ENCODE measurements around the gene APOC4. TPM values are rescaled to one million over a fixed set of nuclear protein-coding genes. Genes with fewer than 3 reads are reported as not detected.

Gene APOC4
- total RNA-seq, 4 donors from 2014 or later, result not detected

DNA sequence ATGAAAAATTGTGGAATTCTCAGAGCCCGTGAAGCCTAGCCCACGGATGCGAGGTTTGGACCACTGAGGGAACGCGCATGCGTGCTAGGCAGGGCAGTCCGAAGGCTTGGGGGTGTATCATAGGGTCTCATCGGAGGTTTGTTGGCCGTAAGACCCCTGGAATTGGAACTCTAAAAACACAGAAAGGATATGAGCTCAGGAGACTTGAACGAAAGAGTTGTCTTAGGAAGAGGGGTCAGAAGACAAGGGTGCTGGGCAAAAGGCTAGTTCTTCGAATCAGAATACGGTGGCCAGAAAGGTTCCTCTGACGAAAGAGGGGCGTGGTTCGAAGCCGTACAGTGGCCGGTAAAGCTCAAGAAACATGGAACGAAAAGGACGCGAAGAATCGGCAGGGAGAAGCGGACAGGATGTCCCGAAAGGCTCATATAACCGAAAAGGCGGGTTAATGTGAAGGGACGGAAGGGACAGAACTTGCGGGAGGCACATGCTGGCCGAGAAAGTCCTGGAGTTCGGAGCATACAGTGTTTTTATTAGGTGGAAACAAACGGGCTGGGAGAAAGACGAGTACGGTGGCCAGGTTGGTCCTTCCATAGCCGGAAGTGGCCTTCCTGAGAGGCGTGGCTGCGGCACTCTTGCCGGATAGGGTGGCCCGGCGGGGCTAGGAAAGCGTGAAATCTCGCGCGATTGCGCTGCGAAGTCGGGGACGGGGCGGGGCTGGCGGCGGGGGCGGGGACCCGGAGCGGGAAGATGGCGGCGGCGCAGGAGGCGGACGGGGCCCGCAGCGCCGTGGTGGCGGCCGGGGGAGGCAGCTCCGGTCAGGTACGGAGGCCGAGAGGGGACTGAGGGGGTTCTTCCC lies 12.8 kb downstream of the APOC4 start, which contains the start of gene CLPTM1:
Gene CLPTM1, plus strand, starts transcription at position 732 of the 856 bp plus-strand sequence. Its CDS starts 16 bp downstream, at position 748.
- TF ChIP-seq CTCF (IDR thresholded peaks at IDR 0.05 in 4 of 5, conservative IDR thresholded peaks at IDR 0.05 in 1 of 5), result peak in 2 of 5 experiments; percentile 56 to 69
- peak; percentile 59 to 63 for TF ChIP-seq POLR2A (IDR thresholded peaks at IDR 0.05)
- Histone ChIP-seq H3K36me3 (peaks cover 0 to 5% of the 10 kb centered on the region in 2 donors), H3K27ac (peak within 1 kb of the TSS; percentile 89 to 95 (median 92)), H3K4me1 (peaks cover 44 to 45% of the 10 kb centered on the region in 2 donors), H3K4me3 (peak within 1 kb of the TSS; percentile 93 to 99 (median 96)), H3K9me3 (no peaks in the 10 kb centered on the region), H3K27me3 (no peaks in the 10 kb centered on the region)
- ATAC-seq, result peak; percentile 90 to 95
- intact Hi-C loops (cut with DNase I; ENCODE audit: low total_unique reads), result loop anchor here (2.0 to 10.0 kb wide), 5 partner anchors 46 to 210 kb away; partner anchors contain the start of genes BCL3, CLASRP, NECTIN2 and RELB
- peak; percentile 95 to 96 for DNase-seq
- in situ Hi-C loops (cut with MboI; ENCODE audit: low sequenced_read_pairs in 4 of 4), result loop anchor here in 3 of 4 donors (5.0 to 10.0 kb wide), 3 partner anchors 48 to 60 kb away; partner anchors contain the start of genes APOE (in 2 of the 3) and TOMM40 (in 1 of the 3)

- peak overlapping the region; percentile 93 to 99 (median 96) for H3K4me3 ChIP-seq
- H3K27ac ChIP-seq, result peak overlapping the region; percentile 89 to 95 (median 92)
- no peaks in the 10 kb centered on the region for H3K36me3 ChIP-seq
- intact Hi-C loops (cut with DNase I; ENCODE audit: low total_unique reads), result loop anchor here (2.0 to 10.0 kb wide), 5 partner anchors 45 to 211 kb away; partner anchors contain the start of genes BCL3, CLASRP, NECTIN2 and RELB
- in situ Hi-C loops (cut with MboI; ENCODE audit: low sequenced_read_pairs in 4 of 4), result loop anchor here in 2 of 4 donors (10.0 kb wide), 2 partner anchors 51 to 61 kb away; partner anchors contain the start of genes APOE (in 1 of the 2) and TOMM40 (in 1 of the 2)
- H3K9me3 ChIP-seq, result no peaks in the 10 kb centered on the region
- no peak for DNase-seq
- H3K4me1 ChIP-seq, result peaks cover 44 to 51% of the 10 kb centered on the region in 2 donors
- ATAC-seq, result peak in 1 of 2 donors; percentile 8
- TF ChIP-seq CTCF (IDR thresholded peaks at IDR 0.05 in 4 of 5, conservative IDR thresholded peaks at IDR 0.05 in 1 of 5) (no peak), POLR2A (IDR thresholded peaks at IDR 0.05) (no peak)
- H3K27me3 ChIP-seq, result no peaks in the 10 kb centered on the region
Observed at GRCh38 chr19:44955505-44956439, 13.7 kb downstream of the APOC4 start.

GRCh38 chr19:44957526-44957925 lies 15.5 kb downstream of the APOC4 start:
- no peak for TF ChIP-seq POLR2A (IDR thresholded peaks at IDR 0.05)
- TF ChIP-seq CTCF (IDR thresholded peaks at IDR 0.05 in 4 of 5, conservative IDR thresholded peaks at IDR 0.05 in 1 of 5), result no peak
- ATAC-seq (no peak), DNase-seq (no peak)
- Histone ChIP-seq H3K27me3 (no peaks in the 10 kb centered on the region), H3K27ac (no peak overlapping the region), H3K4me1 (peaks cover 40 to 50% of the 10 kb centered on the region in 2 donors), H3K36me3 (peaks cover 0 to 2% of the 10 kb centered on the region in 2 donors), H3K4me3 (no peak overlapping the region), H3K9me3 (no peaks in the 10 kb centered on the region)
- intact Hi-C loops (cut with DNase I; ENCODE audit: low total_unique reads) (loop anchor here (5.0 to 10.0 kb wide), 3 partner anchors 65 to 213 kb away; partner anchors contain the start of genes BCL3, NECTIN2 and TOMM40), in situ Hi-C loops (cut with MboI; ENCODE audit: low sequenced_read_pairs in 4 of 4) (loop anchor here in 2 of 4 donors (10.0 kb wide), 2 partner anchors 53 to 63 kb away; partner anchors contain the start of genes APOE (in 1 of the 2) and TOMM40 (in 1 of the 2))

- ATAC-seq (no peak), DNase-seq (no peak)
- TF ChIP-seq CTCF (IDR thresholded peaks at IDR 0.05 in 4 of 5, conservative IDR thresholded peaks at IDR 0.05 in 1 of 5), result no peak
- no peak for TF ChIP-seq POLR2A (IDR thresholded peaks at IDR 0.05)
- H3K4me1 ChIP-seq, result peaks cover 40 to 50% of the 10 kb centered on the region in 2 donors
- H3K27me3 ChIP-seq, result no peaks in the 10 kb centered on the region
- no peak overlapping the region for H3K27ac ChIP-seq
- H3K4me3 ChIP-seq, result no peak overlapping the region
- H3K36me3 ChIP-seq, result peaks cover 0 to 4% of the 10 kb centered on the region in 2 donors
- in situ Hi-C loops (cut with MboI; ENCODE audit: low sequenced_read_pairs in 4 of 4), result loop anchor here in 2 of 4 donors (10.0 kb wide), 2 partner anchors 53 to 63 kb away; partner anchors contain the start of genes APOE (in 1 of the 2) and TOMM40 (in 1 of the 2)
- no peaks in the 10 kb centered on the region for H3K9me3 ChIP-seq
- intact Hi-C loops (cut with DNase I; ENCODE audit: low total_unique reads), result loop anchor here (5.0 to 10.0 kb wide), 3 partner anchors 66 to 213 kb away; partner anchors contain the start of genes BCL3, NECTIN2 and TOMM40
Observed at GRCh38 chr19:44958090-44958489, 16.1 kb downstream of the APOC4 start.

Measured in gastrocnemius medialis (tissue), 4 donors.